Measurements from ENCODE around the gene PBX1.

Gene PBX1

GRCh38 chr1:164623805-164624204 lies 64.8 kb downstream of the PBX1 start:
- Histone ChIP-seq H3K4me2 (ENCODE audit: low read length) (no peak overlapping the region), H3K9ac (ENCODE audit: low read depth, low read length) (no peak overlapping the region), H3K4me1 (ENCODE audit: control insufficient read depth, insufficient read depth, low read length) (no peaks in the 10 kb centered on the region), H3K27me3 (ENCODE audit: control insufficient read depth, insufficient read depth, low read length) (no peaks in the 10 kb centered on the region), H3K36me3 (ENCODE audit: insufficient read depth, low read length) (no peaks in the 10 kb centered on the region), H3K4me3 (ENCODE audit: low read length) (no peak overlapping the region), H3K9me3 (replicated peaks; ENCODE audit: low read length) (no peaks in the 10 kb centered on the region)

DNA sequence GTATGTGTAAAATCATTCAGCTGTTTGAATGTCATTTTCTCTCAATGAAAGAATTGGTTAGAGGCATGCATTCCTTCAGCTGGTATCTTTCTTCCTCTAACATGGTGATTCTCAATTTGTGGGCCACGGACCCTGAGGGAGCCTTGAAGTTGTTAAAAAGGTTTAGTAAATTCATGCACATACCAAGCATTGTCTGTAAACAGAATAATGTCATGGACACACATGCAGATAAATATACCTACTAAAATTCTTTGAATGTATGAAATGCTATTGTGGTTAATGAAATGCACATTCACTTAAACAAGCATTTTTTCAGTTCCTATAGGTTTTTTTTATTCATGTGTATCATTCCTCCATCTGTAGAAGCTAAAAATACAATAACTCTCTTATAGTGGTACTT lies 65.4 kb downstream of the PBX1 start:
- Histone ChIP-seq H3K4me3 (ENCODE audit: low read length) (no peak overlapping the region), H3K4me1 (ENCODE audit: control insufficient read depth, insufficient read depth, low read length) (no peaks in the 10 kb centered on the region), H3K36me3 (ENCODE audit: insufficient read depth, low read length) (no peaks in the 10 kb centered on the region)

DNA sequence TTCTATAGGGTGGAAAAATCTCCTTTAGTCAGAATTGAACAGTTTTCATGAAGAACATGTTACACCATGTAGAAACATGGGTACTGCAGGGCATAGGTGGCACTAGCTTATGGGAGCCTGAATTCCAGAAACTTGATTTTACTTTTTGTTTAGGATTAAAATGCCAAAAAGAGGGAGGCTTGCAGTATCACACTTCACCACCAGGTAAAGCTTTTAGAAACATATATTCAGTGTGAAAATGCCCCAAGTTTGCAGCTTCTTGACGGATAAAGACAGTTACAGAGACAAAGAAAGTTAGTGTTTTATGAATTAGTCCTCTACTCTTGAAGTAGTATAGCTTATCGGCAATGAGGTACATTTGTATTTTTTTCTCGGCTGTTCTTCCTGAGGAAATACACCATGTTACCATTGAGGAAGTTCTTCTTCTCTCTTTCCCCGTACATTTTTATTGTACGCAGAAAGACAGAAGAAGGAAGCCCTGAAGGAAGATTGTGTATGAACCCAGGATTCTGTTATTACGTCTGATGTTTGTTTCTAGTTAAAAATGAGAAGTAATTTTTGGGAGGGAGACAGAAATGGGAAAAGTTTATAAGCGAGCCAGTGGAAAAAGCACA lies 66.1 kb downstream of the PBX1 start:
- Histone ChIP-seq H3K4me3 (ENCODE audit: low read length) (no peak overlapping the region), H3K27me3 (ENCODE audit: control insufficient read depth, insufficient read depth, low read length) (no peaks in the 10 kb centered on the region), H3K4me2 (ENCODE audit: low read length) (no peak overlapping the region), H3K36me3 (ENCODE audit: insufficient read depth, low read length) (no peaks in the 10 kb centered on the region), H3K9ac (ENCODE audit: low read depth, low read length) (no peak overlapping the region), H3K9me3 (replicated peaks; ENCODE audit: low read length) (no peaks in the 10 kb centered on the region), H3K4me1 (ENCODE audit: control insufficient read depth, insufficient read depth, low read length) (no peaks in the 10 kb centered on the region)

More for the DNA sequence above, 65.4 kb downstream of the PBX1 start:
- Histone ChIP-seq H3K9me3 (replicated peaks; ENCODE audit: low read length) (no peaks in the 10 kb centered on the region), H3K9ac (ENCODE audit: low read depth, low read length) (no peak overlapping the region), H3K27me3 (ENCODE audit: control insufficient read depth, insufficient read depth, low read length) (no peaks in the 10 kb centered on the region), H3K4me2 (ENCODE audit: low read length) (no peak overlapping the region)

DNA sequence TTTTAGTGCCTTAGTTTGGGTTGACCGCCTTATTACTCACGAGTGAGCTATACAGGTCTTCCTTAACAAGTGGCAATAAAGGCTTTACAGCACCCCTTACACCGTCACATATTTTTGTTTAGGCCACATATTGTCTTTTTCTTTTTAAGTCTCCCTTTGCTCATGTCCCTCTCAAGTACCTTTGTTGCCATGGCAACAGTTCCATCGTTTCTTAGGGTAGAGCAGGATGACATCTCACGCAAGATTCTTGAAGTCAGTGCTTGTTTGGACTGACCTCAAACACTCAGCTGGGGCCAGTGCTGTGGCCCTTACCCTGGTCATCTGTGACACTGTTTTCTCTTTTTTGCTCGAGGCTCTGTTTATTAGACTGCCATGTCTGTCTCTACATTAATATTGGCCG lies 69.8 kb downstream of the PBX1 start:
- Histone ChIP-seq H3K27me3 (ENCODE audit: control insufficient read depth, insufficient read depth, low read length) (no peaks in the 10 kb centered on the region), H3K9me3 (replicated peaks; ENCODE audit: low read length) (no peaks in the 10 kb centered on the region), H3K4me1 (ENCODE audit: control insufficient read depth, insufficient read depth, low read length) (no peaks in the 10 kb centered on the region)

GRCh38 chr1:164629971-164630370 lies 71.0 kb downstream of the PBX1 start:
- no peak overlapping the region for H3K4me3 ChIP-seq (ENCODE audit: low read length)

More for the DNA sequence above, 69.8 kb downstream of the PBX1 start:
- Histone ChIP-seq H3K9ac (ENCODE audit: low read depth, low read length) (no peak overlapping the region), H3K4me3 (ENCODE audit: low read length) (no peak overlapping the region), H3K4me2 (ENCODE audit: low read length) (no peak overlapping the region), H3K36me3 (ENCODE audit: insufficient read depth, low read length) (no peaks in the 10 kb centered on the region)

DNA sequence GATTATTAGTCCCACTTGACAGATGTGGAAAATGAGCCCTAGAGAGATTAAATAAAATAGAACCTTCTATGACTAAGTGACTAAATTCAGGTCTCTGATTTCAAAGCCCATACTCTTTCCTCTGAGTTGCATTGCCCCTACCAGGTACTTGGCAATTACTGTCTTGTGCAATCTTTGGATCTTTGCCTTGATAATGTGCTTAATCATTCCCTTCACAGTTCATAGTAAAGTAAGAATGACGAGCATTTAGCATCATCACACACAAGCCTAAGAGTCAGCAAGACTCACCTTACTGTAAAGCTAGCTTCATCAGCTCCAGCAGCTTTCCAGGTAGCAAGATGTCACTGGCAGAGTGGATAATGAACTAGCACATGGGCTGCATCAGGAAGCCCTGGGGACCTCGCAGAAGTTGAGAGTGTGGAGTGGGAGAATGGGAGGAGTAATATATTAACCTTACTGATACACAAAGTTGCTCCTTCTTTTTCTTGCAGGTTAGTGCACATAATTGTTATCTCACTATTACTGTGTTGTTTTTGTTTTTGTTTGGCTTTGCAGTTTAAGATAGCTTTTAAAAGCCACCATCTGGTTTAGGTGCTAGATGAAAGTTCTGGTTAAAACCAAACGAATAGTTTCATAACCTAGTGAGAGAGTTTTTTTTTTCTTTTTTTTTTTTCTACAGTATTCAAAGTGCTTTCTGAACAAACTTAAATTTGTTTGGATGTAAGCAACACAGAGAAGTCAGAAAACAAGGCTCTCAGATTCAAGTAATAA lies 71.8 kb downstream of the PBX1 start:
- Histone ChIP-seq H3K36me3 (ENCODE audit: insufficient read depth, low read length) (no peaks in the 10 kb centered on the region), H3K27me3 (ENCODE audit: control insufficient read depth, insufficient read depth, low read length) (no peaks in the 10 kb centered on the region), H3K4me2 (ENCODE audit: low read length) (no peak overlapping the region), H3K9ac (ENCODE audit: low read depth, low read length) (no peak overlapping the region), H3K4me1 (ENCODE audit: control insufficient read depth, insufficient read depth, low read length) (no peaks in the 10 kb centered on the region), H3K4me3 (ENCODE audit: low read length) (no peak overlapping the region), H3K9me3 (replicated peaks; ENCODE audit: low read length) (no peaks in the 10 kb centered on the region)

More at GRCh38 chr1:164629971-164630370, 71.0 kb downstream of the PBX1 start:
- no peak overlapping the region for H3K9ac ChIP-seq (ENCODE audit: low read depth, low read length)
- no peaks in the 10 kb centered on the region for H3K36me3 ChIP-seq (ENCODE audit: insufficient read depth, low read length)
- H3K27me3 ChIP-seq (ENCODE audit: control insufficient read depth, insufficient read depth, low read length): no peaks in the 10 kb centered on the region
- no peaks in the 10 kb centered on the region for H3K4me1 ChIP-seq (ENCODE audit: control insufficient read depth, insufficient read depth, low read length)
- H3K9me3 ChIP-seq (replicated peaks; ENCODE audit: low read length): no peaks in the 10 kb centered on the region
- no peak overlapping the region for H3K4me2 ChIP-seq (ENCODE audit: low read length)

GRCh38 chr1:164631751-164632150 lies 72.8 kb downstream of the PBX1 start:
- H3K9ac ChIP-seq (ENCODE audit: low read depth, low read length): no peak overlapping the region
- peaks cover 3% of the 10 kb centered on the region for H3K4me1 ChIP-seq (ENCODE audit: control insufficient read depth, insufficient read depth, low read length)
- H3K36me3 ChIP-seq (ENCODE audit: insufficient read depth, low read length): no peaks in the 10 kb centered on the region
- no peak overlapping the region for H3K4me2 ChIP-seq (ENCODE audit: low read length)
- no peaks in the 10 kb centered on the region for H3K9me3 ChIP-seq (replicated peaks; ENCODE audit: low read length)
- no peaks in the 10 kb centered on the region for H3K27me3 ChIP-seq (ENCODE audit: control insufficient read depth, insufficient read depth, low read length)
- H3K4me3 ChIP-seq (ENCODE audit: low read length): no peak overlapping the region

DNA sequence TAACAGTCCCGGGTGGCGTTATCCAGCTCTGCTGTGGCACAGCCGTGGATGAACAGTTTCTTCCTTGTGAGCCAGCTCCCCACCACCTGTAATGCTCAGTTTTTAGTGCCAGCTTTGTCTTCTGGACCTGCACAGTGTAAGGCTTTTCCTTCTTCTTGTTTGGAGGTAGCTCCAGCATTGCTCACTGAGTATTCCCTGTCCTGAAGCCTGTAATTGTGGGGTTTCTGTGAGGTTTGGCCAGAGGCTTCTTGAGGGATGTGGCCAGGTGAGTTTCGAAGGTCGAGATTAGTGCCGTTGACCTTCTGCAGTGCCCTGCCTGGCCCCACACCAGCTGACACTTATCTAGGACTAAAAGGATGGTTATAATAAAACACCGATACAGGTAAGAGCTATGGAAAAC lies 75.0 kb downstream of the PBX1 start:
- Histone ChIP-seq H3K36me3 (ENCODE audit: insufficient read depth, low read length) (no peaks in the 10 kb centered on the region), H3K27me3 (ENCODE audit: control insufficient read depth, insufficient read depth, low read length) (no peaks in the 10 kb centered on the region), H3K9ac (ENCODE audit: low read depth, low read length) (no peak overlapping the region), H3K4me3 (ENCODE audit: low read length) (no peak overlapping the region), H3K9me3 (replicated peaks; ENCODE audit: low read length) (no peaks in the 10 kb centered on the region), H3K4me1 (ENCODE audit: control insufficient read depth, insufficient read depth, low read length) (peaks cover 20% of the 10 kb centered on the region), H3K4me2 (ENCODE audit: low read length) (no peak overlapping the region)

DNA sequence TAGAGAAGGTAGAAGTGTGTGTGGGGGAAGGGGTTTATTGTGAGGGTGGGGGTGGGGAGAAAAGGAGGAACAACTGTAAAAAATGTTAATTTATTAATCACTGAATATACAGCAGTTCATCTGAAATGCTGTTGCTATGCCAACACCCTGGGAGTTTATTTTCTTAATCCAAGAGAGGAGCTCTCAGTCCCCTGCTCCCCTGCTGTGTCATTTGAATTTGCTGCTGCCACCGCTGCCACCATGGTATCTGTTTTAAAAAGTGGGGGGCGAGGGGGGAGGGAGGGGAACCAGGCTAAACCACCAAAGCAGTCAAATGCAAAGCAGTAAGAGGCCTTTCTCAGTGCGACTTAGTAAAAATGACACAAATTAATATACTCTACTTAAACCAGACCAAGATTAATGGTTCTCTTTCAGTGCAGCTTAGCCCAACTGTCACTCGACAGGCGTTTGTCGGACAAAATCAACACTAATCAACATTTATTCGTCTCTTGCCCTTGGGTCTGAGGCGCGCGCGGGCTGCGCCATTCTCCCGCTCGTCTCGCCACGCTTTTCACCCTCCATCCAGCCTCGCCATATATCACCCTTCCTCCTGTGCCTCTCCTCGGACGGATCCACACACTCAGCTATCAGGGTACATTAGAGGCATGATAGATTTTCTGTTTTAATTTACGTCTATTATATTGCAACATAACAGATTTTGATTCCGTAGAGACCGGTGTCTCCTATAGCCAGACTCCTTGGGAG lies 76.2 kb downstream of the PBX1 start:
- Histone ChIP-seq H3K27me3 (ENCODE audit: control insufficient read depth, insufficient read depth, low read length) (no peaks in the 10 kb centered on the region), H3K9me3 (replicated peaks; ENCODE audit: low read length) (no peaks in the 10 kb centered on the region), H3K4me1 (ENCODE audit: control insufficient read depth, insufficient read depth, low read length) (peaks cover 20% of the 10 kb centered on the region)

GRCh38 chr1:164635803-164636731 lies 77.1 kb downstream of the PBX1 start:
- H3K4me1 ChIP-seq (ENCODE audit: control insufficient read depth, insufficient read depth, low read length): peaks cover 25% of the 10 kb centered on the region

More for the DNA sequence above, 76.2 kb downstream of the PBX1 start:
- H3K36me3 ChIP-seq (ENCODE audit: insufficient read depth, low read length): no peaks in the 10 kb centered on the region
- H3K4me2 ChIP-seq (ENCODE audit: low read length): no peak overlapping the region
- H3K4me3 ChIP-seq (ENCODE audit: low read length): no peak overlapping the region
- H3K9ac ChIP-seq (ENCODE audit: low read depth, low read length): no peak overlapping the region

DNA sequence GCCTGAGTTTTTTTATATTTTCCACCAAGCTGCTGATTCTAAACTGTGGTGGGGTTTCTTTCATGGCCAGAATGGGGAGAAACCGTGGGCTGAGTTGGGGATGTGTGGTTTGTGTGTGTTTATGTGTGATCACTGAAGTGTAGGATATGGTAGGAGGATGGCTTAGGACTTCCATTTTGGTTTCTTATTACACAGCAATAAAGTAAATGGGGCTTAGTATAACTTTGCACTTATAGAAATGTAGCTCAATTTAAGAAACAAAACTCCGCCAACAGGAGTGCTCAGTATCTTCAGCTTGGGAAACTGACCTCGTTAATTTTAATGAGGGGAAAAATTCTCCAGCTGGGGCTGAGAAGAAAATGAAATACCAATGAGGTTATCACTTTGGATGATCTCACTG lies 77.8 kb downstream of the PBX1 start:
- H3K4me2 ChIP-seq (ENCODE audit: low read length): no peak overlapping the region
- no peaks in the 10 kb centered on the region for H3K27me3 ChIP-seq (ENCODE audit: control insufficient read depth, insufficient read depth, low read length)
- H3K4me1 ChIP-seq (ENCODE audit: control insufficient read depth, insufficient read depth, low read length): peaks cover 30% of the 10 kb centered on the region
- H3K36me3 ChIP-seq (ENCODE audit: insufficient read depth, low read length): no peaks in the 10 kb centered on the region
- H3K4me3 ChIP-seq (ENCODE audit: low read length): no peak overlapping the region
- H3K9ac ChIP-seq (ENCODE audit: low read depth, low read length): no peak overlapping the region
- no peaks in the 10 kb centered on the region for H3K9me3 ChIP-seq (replicated peaks; ENCODE audit: low read length)

More at GRCh38 chr1:164635803-164636731, 77.1 kb downstream of the PBX1 start:
- Histone ChIP-seq H3K4me2 (ENCODE audit: low read length) (no peak overlapping the region), H3K27me3 (ENCODE audit: control insufficient read depth, insufficient read depth, low read length) (no peaks in the 10 kb centered on the region), H3K9ac (ENCODE audit: low read depth, low read length) (no peak overlapping the region), H3K9me3 (replicated peaks; ENCODE audit: low read length) (no peaks in the 10 kb centered on the region), H3K4me3 (ENCODE audit: low read length) (no peak overlapping the region), H3K36me3 (ENCODE audit: insufficient read depth, low read length) (no peaks in the 10 kb centered on the region)
